LoVo (cell line): ENCODE results near the gene RELN.
"Not testable (repeated sequence)": the region's sequence is repeated elsewhere in the genome, so short reads cannot be mapped to it uniquely, and the experiment has no call there.

Experiments
- DNase-seq: peaks from one replicate; pipeline ENCODE4 v3.0.0-alpha.2; 2016; ENCODE audit warnings: low spot score

RELN gene

DNA sequence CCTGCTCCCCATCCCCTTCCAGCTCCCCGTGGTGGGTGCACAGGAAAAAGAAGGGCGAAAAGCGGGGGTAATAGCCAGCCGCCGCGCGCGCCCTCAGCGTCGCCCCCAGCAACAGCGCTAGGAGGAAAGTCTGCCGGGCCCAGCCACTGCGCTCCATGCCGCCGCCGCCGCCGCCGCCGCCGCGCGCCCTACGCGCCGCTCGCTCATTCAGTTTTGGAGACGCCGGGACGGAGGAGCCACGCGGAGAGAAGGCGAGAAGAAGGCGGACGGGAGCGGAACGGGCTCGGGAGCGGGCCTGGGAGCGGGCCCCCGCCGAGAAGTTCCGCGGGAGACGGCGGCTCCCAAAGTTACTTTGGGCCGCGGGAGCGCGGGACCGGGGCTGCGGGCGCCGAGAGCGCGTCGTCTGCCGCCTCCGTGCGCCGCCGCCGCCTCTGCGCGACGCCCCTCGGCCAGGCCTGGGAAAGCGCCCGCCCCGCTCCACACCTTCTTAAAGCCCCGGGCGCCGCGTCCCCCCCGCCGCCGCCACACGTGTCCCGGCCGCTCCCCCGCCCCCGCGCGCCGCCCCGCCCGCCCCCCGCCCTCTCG lies at the start of gene RELN:
RELN (minus strand) TSS at position 459 of the 585 bp plus-strand sequence; CDS start at position 157, 302 bp downstream.
- DNase-seq: no peak

DNA sequence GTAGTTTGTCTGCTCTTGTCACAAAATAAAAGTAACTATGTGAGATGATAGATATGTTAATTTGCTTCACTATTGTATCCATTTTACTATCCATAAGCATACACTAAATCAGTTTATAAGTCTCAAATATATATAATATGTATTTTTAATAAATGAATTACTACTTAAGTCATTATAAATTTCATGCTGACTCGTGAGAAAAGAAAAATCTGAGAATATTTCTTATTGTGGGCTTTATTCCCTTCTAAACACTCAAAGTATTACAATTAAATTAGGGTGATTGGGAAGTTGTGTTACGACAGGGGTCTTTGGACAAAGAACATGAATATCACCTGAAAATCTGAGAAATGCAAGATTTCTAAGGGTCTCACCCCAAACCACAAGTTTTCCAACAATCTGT lies 48.7 kb upstream of the RELN start:
- DNase-seq: no peak

DNA sequence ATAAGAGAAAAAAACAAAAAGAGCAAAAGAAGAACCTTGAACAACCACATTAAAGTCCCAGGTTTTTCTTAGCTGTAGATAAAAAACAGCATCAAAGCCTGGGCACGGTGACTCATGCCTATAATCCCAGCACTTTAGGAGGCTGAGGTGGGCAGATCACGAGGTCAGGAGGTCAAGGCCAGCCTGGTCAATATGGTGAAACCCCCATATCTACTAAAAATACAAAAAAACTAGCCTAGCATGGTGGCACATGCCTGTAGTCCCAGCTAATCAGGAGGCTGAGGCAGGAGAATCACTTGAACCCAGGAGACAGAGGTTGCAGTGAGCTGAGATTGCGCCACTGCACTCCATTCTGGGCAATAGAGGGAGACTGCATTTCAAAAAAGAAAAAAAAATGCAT lies 47.4 kb upstream of the RELN start:
- DNase-seq: not testable (repeated sequence)

DNA sequence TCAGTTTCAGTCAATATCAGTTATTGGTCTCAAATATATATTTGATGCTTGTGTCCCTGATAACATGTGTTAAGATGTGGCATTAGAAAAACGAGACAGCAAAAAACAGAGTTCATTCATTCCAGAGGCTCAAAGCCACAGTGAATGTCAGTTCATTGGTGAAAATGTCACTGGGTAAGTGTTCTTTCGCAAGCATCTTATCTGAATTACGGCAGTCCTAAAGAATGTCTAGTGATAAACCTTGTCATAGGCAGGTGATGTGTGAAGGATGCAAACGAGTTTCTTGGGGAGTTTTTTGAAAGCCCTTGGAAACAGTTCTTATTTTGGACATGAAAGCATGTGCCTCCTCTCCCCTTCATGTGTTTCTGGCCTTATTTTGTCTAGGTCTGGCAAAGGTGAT lies 45.9 kb upstream of the RELN start:
- DNase-seq: no peak

DNA sequence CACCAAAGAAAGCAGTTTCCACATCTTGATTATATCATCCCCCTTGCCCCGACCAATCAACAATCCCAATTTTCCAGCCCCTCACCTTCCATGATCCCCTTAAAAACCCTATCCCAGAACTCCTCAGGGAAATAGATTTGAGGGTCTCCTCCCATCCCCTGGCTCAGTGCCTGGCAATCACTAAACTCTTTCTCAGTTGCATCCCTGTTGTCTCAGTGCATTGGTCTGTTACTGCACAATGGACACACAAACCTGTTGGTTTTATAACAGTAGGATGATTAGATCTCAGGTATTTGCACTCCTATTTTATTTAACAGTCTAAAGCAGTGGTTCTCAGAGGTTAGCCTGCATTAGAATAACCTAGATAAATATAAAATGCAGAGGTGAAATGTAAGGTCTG lies 45.2 kb upstream of the RELN start:
- no peak for DNase-seq

DNA sequence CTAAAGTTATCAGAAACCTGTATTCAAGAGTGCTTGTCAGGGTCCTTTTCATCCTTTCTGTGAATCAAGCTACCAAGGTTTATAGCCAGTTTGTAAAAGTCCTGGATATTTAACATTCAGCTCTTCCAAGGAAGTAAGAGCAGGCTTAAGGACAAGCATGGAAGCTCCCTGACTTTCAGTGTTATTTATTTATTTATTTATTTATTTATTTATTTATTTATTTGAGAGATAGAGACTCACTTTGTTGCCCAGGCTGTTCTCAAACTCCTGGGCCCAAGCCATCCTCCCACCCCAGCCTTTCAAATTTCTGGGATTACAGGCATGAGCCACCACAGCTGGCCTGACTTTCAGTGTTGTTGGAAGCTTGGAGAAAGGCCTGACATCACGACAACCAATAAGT lies 44.4 kb upstream of the RELN start:
- no peak for DNase-seq

DNA sequence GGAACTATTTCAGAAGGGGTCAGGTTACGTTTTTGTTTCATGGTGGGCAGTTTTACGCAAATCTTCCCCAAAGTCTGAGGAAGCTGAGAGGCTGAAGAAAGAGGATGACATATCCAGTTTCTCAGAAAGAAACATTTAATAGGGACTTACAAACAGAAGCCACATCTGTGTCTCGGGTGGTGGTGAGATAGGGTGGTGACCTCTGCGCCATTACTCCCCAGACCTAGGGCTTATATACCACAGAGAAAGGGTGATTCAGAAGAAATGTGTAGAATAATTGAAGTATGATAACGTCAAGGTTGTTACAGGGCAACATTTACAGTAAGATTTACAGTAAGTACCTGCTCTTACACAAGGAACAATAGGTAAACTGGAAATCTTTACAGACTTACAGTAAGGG lies 43.0 kb upstream of the RELN start:
- DNase-seq: no peak

DNA sequence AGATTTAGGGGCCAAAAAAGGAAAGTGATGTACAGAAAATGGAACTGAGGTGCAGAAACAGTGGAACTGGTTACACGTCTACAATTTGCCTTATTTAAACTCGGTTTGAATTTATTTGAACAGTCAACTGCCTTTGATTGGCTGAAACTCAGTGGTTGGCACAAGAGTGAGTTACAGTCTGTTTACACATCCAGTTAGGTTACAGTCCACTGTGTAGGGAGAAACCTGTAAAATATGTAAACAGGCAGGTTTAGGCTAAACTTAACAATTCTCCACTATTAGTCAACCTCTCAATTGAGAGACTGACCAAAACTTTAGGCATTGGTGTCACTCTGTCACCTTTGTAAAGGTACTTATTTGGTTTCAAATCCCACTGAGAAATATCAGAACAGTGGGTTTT lies 40.3 kb upstream of the RELN start:
- no peak for DNase-seq

DNA sequence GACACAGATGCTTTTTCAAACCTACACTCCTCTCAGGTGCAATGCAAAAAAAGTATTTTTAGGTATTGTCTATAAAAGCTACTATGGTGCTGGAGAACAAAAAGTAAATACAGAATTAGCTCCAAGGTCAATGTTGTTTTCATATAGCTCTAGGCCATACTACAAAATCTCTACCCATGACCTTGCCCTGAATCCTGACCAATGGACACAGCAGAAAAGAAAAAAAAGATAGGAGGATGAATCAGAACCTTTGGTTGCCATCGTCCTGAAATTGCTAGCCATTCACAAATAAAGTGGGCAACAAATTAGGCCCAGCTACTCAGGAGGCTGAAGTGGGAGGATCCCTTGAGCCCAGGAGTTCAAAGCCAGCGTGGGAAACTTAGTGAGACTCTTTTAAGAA lies 35.2 kb upstream of the RELN start:
- DNase-seq: no peak

DNA sequence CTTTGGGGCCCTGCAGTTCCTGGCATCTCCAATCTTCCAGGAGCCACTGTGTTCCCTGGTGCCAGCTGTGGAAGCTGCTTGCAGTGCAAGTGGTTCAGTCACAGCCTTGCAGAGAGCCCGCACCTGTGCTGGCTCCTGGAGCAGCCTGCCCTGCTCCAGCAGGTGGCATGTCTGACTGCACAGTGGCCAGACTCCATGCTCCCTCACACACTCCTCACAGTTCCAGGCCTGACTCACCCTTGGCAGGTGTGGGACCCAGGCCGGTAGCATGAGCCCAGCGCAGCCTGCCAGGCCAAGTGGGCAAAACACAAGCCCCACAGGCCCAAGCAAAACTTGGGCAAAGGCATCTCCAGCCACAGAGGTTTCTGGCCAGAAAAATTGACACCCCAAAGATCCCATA lies 33.6 kb upstream of the RELN start:
- DNase-seq: no peak

DNA sequence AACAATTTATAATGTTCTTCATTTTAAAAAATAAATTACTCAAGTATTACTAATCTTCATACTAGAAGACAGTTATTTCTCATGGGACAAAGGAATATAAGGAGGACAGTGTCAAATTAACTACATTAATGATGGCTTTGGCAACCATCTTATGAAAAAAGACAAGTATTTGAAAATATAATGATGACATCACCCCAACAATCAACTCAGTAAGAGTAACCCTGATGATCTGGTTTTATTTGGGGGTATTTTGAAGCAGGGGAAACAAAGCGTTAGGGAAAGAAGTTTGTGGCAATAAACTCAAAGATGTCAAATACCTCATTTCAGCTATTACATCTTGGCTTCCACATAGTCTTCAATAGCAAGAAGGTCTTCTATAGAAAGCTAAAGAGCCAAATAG lies 29.0 kb upstream of the RELN start:
- no peak for DNase-seq

DNA sequence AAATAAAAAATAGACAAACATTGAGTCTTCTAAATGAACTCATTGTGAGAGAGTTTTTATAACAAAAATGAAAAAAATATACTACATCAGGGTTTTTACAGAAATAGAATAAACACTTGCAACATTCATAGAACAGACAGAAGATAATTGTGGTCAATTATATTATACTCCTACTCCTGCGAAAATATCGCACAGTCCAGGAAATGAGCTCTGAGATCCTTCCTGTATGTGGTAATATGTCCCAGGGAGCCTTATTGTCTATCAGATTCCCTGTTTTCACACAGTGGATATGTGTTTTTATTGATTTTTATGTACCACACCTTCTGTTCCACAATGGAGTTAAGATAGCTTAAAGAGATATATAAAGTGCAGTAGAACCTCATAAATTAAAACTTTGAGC lies 27.5 kb upstream of the RELN start:
- DNase-seq: no peak

DNA sequence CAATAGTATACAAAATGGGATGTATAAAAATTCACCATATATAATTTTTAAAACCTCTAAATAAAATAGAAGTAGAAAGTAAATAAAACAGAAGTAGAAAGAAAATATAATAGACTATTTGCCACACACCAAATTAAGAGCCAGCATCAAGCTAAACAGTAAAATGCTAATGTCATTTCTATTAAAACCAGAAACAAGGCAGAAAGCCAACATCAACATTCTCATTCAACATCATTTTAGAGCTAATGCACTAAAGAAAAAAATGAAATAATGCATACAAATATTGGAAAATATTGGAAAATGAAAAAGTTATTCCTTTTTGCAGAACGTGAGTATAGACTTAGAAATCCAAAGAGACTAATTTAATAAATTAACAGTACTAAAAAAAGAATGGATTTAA lies 23.4 kb upstream of the RELN start:
- no peak for DNase-seq

DNA sequence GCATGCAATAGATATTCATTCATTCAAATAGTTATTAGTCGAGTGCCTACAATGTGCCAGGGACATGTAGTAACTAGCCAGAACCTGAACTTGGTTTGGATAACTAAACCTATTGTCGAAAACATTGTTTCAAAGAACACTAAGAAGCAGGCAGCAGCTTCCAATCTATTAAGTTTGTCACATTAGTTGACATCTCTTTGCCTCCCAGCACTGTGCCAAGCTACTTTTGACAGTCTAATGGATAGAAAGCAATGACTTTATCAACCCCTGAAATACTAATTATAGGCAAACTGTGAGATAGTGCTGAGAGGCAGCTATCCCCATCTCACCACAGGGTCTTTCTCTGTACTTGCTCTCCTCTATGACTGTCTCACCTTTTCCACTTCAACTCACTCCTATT lies 22.4 kb upstream of the RELN start:
- DNase-seq: no peak

DNA sequence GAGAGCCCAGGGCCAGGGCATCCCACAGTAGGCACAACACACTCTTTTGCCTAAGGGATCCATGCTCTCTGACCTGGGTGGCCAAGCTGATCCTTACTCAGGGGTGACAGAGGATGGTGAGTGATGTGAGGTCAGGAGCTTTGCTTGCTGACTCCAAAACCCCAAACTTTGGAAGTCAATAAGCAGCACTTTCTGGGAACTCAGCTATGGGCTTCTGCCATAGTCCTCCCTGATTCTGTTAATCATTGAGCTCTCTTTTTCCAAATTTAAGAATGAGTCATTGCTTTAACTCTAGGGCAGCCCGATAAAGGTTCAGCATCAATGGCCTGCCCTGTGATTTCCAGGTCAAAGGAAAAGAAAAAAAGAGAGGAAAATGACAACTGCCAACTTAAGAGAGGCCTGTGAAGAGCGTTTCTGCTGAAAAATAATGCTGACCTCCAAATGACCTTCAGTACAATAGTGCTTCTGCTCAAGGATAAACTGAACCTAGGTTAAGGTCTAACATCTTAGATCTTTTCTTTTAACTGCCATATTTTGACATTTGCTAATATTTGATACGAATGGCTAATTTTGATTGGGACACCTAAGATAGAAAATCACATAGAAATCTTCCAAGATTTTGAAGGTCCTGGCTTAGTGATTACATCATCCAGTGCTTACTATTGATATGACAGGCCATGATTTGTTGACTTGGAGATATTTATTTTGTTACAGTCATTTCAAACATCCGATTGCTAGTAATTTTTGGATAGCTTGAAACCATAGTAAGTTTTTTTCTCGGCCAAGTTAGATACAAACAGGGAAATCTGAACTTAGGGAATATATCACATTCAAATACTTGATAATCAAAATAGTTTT lies 20.8 kb upstream of the RELN start:
- DNase-seq: no peak

DNA sequence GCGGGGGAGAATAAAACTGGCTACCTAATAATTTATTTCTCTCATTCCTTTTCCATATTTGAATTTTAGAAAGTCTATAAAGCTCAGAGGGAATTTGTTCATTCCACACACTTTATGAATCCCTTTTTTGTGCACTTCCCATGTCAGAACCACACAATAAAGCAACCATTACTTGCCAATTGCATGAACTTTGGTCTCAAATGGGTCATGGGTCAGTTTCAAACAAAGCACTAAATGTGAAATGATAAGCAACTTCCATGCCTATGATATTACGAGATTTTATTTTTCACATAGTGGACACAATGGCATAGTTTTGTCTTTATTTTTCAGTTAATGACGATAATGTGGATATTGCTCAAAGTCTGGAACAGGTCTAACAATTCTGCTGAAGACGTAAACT lies 18.6 kb upstream of the RELN start:
- no peak for DNase-seq

DNA sequence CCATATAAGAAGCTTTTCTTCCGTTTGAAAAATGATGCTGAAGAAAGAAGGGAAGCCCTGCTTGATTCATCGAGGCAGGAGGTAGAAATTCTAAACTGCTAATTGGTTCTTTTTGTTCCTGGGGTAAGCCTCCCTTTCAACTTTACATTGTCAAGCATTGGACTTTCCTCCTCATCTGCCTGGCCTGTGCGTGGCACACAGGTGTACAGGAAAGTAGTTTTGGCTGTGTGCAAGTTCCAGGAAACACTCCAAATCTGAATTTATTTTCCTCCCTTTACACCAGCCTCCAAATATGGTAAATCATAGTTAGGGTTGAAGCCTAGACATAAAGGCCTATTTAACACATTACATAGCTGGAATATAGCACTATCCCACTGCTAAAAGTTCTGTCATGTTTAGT lies 18.2 kb upstream of the RELN start:
- no peak for DNase-seq

DNA sequence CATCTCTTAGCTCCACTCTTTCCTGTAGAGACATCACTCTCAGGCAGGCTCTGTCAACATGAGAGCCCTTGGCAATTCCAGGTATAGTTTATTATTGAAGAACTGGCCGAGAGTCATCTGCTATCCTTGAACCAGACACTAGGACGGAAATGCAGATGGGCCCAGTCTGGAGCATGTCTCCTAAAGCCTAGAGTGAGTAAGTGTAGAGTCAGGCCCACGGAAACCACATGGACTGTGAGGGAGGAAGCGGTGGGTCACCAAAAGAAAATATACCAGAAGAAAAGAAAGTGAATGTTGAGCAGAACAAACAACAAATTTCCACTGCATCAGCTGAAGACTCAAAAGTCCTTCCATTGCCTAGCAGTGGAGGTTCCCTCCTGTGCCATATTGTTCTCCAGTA lies 15.7 kb upstream of the RELN start:
- no peak for DNase-seq

DNA sequence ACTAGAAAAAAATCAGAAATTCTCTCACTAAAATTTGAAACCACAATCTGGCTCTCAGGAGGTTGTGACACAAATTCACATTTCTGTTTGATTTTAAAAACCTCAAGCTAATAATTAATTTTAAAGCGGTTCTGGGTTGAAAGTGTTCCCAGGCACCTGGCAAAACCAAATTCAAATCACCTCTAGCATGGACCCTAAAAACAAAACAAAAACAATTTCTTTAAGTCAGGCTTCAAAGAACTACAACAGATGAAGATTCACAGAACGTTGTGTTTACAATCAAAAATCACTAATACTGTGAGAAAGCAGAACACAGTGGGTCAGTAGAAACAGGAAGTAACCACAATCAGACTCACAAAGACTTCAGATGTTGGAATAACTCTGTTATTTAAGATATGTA lies 7.2 kb upstream of the RELN start:
- no peak for DNase-seq

DNA sequence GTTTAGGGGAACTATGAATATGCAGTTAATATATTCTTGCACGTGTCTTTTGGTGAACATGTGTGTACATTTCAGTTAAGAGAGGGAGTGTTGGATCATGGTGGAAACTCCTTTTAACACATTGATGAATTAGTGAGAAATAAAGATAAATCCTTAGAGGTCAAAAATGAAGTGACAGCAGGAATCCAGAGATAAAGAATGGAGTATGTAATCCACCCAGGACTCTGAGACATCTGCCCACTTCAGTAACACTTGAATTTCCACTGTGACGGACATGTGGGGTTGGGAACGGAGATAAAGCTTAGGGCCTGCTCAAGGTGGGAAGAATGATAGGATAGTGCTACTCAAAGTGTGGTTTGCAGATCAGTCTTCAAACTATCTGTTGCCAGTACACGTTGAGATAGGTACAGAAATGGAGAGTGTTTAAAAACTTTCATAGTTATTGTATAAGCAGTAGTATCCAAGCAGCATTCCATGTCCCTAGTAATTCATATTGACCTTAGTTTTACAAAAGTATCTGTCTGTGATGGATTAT lies 6.6 kb upstream of the RELN start:
- no peak for DNase-seq

DNA sequence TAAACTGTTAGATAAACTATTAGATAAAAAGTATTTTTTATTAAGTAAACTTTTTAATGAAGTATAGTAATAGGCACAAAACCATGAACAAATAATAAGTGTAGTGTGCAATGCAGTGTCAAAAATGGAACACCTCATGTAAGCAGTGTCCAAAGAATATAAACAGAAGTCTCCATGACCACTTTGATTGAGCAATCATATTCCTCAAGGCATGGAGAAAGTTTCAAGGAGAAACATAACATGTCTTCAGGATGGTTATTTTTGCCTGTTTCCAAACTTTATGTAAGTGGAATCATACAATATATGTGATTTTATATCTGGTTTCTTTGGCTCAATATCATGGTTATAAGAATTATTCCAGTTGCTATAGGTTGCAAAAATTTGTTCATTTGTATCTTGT lies 6.1 kb upstream of the RELN start:
- no peak for DNase-seq

DNA sequence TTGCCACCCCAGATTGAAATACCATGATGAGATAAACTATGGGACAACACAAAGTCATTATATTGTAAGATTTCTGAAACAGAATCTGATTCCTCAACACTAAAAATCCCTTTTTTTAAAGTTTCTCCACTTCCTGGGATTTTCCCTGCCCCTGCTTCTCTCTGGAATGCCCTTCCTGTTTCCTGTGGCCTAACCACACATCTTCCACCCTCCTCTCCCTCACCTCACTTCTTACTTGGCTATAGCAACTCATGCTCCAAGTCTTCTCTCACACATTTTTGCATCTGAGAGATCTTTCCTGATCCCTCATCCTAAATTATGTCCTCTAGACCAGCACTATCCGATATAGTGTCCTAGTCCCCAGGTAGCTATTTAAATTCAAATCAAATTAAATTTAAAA lies 4.1 kb upstream of the RELN start:
- DNase-seq: no peak

DNA sequence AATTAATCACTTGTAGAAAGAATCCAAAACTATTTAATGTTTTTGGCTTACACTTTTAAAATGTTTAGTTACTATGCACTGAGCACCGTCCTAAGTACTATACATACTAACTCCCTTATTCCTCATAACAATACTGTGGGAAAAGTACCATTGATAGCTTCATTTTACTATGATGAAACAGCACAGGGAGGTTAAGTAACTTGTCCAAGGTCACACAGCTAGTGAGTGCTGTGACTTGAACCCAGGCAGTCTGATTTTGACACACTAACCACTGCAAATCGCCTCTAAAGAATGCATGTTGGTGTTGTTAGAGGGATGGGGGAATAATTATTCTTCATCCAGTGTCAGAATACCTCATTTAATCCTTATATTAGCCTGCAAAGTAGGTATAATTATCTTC lies 1.9 kb upstream of the RELN start:
- DNase-seq: no peak

DNA sequence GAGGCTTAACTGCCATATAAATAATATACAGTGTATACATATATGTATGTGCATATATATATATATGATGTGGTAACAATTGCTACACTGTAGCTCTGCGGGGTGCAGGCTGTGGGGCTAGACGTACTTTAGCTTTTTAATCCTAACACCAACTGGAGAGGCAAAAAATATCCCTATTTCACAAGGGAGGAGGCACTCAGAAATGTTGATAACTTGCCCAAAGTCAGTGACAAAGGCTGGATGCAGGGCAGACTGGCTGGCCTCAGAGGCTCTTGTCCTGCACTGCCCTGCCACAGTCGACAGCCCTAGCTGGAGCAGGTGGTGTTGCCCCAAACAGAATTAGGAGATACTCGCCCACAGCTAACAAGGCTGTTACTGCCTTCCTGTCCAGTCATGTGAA lies 1.5 kb upstream of the RELN start:
- no peak for DNase-seq
